ENCODE results near the gene MCTP1.

MCTP1 gene

GRCh38 chr5:94736498-94736897 is 548.4 kb downstream of the MCTP1 start:
- H3K9me3 ChIP-seq (ENCODE audit: low read depth, low read length), result no peaks in the 10 kb centered on the region
- no peak overlapping the region for H3K27ac ChIP-seq
- H3K36me3 ChIP-seq (ENCODE audit: insufficient read depth, low read length), result no peaks in the 10 kb centered on the region
- no peak for TF ChIP-seq FOXP2 (optimal IDR thresholded peaks at IDR 0.05; ENCODE audit: control extremely low read depth, extremely low read length, insufficient read depth)
- no peak for TF ChIP-seq EZH2 (IDR thresholded peaks at IDR 0.05)
- H3K9ac ChIP-seq (ENCODE audit: insufficient read length), result no peak overlapping the region
- no peak overlapping the region for H3K4me3 ChIP-seq
- DNase-seq (ENCODE audit: low read depth, low spot score), result no peak

GRCh38 chr5:94731471-94731870 is 553.4 kb downstream of the MCTP1 start:
- Histone ChIP-seq H3K36me3 (ENCODE audit: insufficient read depth, low read length) (no peaks in the 10 kb centered on the region), H3K4me3 (no peak overlapping the region), H3K9ac (ENCODE audit: insufficient read length) (no peak overlapping the region), H3K9me3 (ENCODE audit: low read depth, low read length) (no peaks in the 10 kb centered on the region), H3K27ac (no peak overlapping the region)
- no peak for DNase-seq (ENCODE audit: low read depth, low spot score)
- TF ChIP-seq EZH2 (IDR thresholded peaks at IDR 0.05) (no peak), FOXP2 (optimal IDR thresholded peaks at IDR 0.05; ENCODE audit: control extremely low read depth, extremely low read length, insufficient read depth) (no peak), POLR2AphosphoS5 (IDR thresholded peaks at IDR 0.05; ENCODE audit: borderline replicate concordance, low read depth, low read length) (no peak)

- no peaks in the 10 kb centered on the region for H3K36me3 ChIP-seq (ENCODE audit: insufficient read depth, low read length)
- no peak for DNase-seq (ENCODE audit: low read depth, low spot score)
- H3K27ac ChIP-seq, result no peak overlapping the region
- H3K4me3 ChIP-seq, result no peak overlapping the region
- H3K9me3 ChIP-seq (ENCODE audit: low read depth, low read length), result no peaks in the 10 kb centered on the region
- TF ChIP-seq EZH2 (IDR thresholded peaks at IDR 0.05), result no peak
- no peak for TF ChIP-seq FOXP2 (optimal IDR thresholded peaks at IDR 0.05; ENCODE audit: control extremely low read depth, extremely low read length, insufficient read depth)
- no peak for TF ChIP-seq POLR2AphosphoS5 (IDR thresholded peaks at IDR 0.05; ENCODE audit: borderline replicate concordance, low read depth, low read length)
- no peak overlapping the region for H3K9ac ChIP-seq (ENCODE audit: insufficient read length)
Measured at GRCh38 chr5:94725142-94725541, 559.8 kb downstream of the MCTP1 start.

GRCh38 chr5:94715768-94716167 is 569.1 kb downstream of the MCTP1 start:
- Histone ChIP-seq H3K9me3 (ENCODE audit: low read depth, low read length) (no peaks in the 10 kb centered on the region), H3K27ac (no peak overlapping the region), H3K4me3 (no peak overlapping the region), H3K9ac (ENCODE audit: insufficient read length) (no peak overlapping the region), H3K36me3 (ENCODE audit: insufficient read depth, low read length) (peaks cover 9% of the 10 kb centered on the region)
- TF ChIP-seq EZH2 (IDR thresholded peaks at IDR 0.05) (no peak), FOXP2 (optimal IDR thresholded peaks at IDR 0.05; ENCODE audit: control extremely low read depth, extremely low read length, insufficient read depth) (no peak), POLR2AphosphoS5 (IDR thresholded peaks at IDR 0.05; ENCODE audit: borderline replicate concordance, low read depth, low read length) (no peak)
- no peak for DNase-seq (ENCODE audit: low read depth, low spot score)

GRCh38 chr5:94711785-94712184 is 573.1 kb downstream of the MCTP1 start:
- DNase-seq (ENCODE audit: low read depth, low spot score), result no peak
- Histone ChIP-seq H3K36me3 (ENCODE audit: insufficient read depth, low read length) (peaks cover 26% of the 10 kb centered on the region), H3K4me3 (no peak overlapping the region), H3K27ac (no peak overlapping the region), H3K9ac (ENCODE audit: insufficient read length) (no peak overlapping the region), H3K9me3 (ENCODE audit: low read depth, low read length) (no peaks in the 10 kb centered on the region)
- TF ChIP-seq POLR2AphosphoS5 (IDR thresholded peaks at IDR 0.05; ENCODE audit: borderline replicate concordance, low read depth, low read length) (no peak), FOXP2 (optimal IDR thresholded peaks at IDR 0.05; ENCODE audit: control extremely low read depth, extremely low read length, insufficient read depth) (no peak), EZH2 (IDR thresholded peaks at IDR 0.05) (no peak)

GRCh38 chr5:94709277-94709676 is 575.6 kb downstream of the MCTP1 start:
- no peak for TF ChIP-seq EZH2 (IDR thresholded peaks at IDR 0.05)
- peaks cover 26% of the 10 kb centered on the region for H3K36me3 ChIP-seq (ENCODE audit: insufficient read depth, low read length)
- H3K9me3 ChIP-seq (ENCODE audit: low read depth, low read length), result no peaks in the 10 kb centered on the region
- no peak overlapping the region for H3K4me3 ChIP-seq
- no peak overlapping the region for H3K9ac ChIP-seq (ENCODE audit: insufficient read length)
- no peak for DNase-seq (ENCODE audit: low read depth, low spot score)
- no peak overlapping the region for H3K27ac ChIP-seq

GRCh38 chr5:94707359-94707758 is 577.5 kb downstream of the MCTP1 start:
- no peak overlapping the region for H3K9ac ChIP-seq (ENCODE audit: insufficient read length)
- no peak for TF ChIP-seq FOXP2 (optimal IDR thresholded peaks at IDR 0.05; ENCODE audit: control extremely low read depth, extremely low read length, insufficient read depth)
- TF ChIP-seq POLR2AphosphoS5 (IDR thresholded peaks at IDR 0.05; ENCODE audit: borderline replicate concordance, low read depth, low read length), result no peak
- TF ChIP-seq EZH2 (IDR thresholded peaks at IDR 0.05), result no peak
- H3K36me3 ChIP-seq (ENCODE audit: insufficient read depth, low read length), result peaks cover 32% of the 10 kb centered on the region
- no peak overlapping the region for H3K4me3 ChIP-seq
- no peak overlapping the region for H3K27ac ChIP-seq
- no peak for DNase-seq (ENCODE audit: low read depth, low spot score)
- no peaks in the 10 kb centered on the region for H3K9me3 ChIP-seq (ENCODE audit: low read depth, low read length)

- peak overlapping the region; percentile 12; the same call in 1 of the 2 replicates for H3K27ac ChIP-seq
- H3K9ac ChIP-seq (ENCODE audit: insufficient read length), result no peak overlapping the region
- no peak overlapping the region for H3K4me3 ChIP-seq
- no peaks in the 10 kb centered on the region for H3K9me3 ChIP-seq (ENCODE audit: low read depth, low read length)
- TF ChIP-seq EZH2 (IDR thresholded peaks at IDR 0.05) (no peak), FOXP2 (optimal IDR thresholded peaks at IDR 0.05; ENCODE audit: control extremely low read depth, extremely low read length, insufficient read depth) (no peak), POLR2AphosphoS5 (IDR thresholded peaks at IDR 0.05; ENCODE audit: borderline replicate concordance, low read depth, low read length) (no peak)
- DNase-seq (ENCODE audit: low read depth, low spot score), result no peak
- H3K36me3 ChIP-seq (ENCODE audit: insufficient read depth, low read length), result peaks cover 37% of the 10 kb centered on the region
Measured at GRCh38 chr5:94705427-94705826, 579.5 kb downstream of the MCTP1 start.

GRCh38 chr5:94702729-94703128 is 582.2 kb downstream of the MCTP1 start:
- TF ChIP-seq POLR2AphosphoS5 (IDR thresholded peaks at IDR 0.05; ENCODE audit: borderline replicate concordance, low read depth, low read length), result no peak
- no peak for TF ChIP-seq EZH2 (IDR thresholded peaks at IDR 0.05)
- no peak for TF ChIP-seq FOXP2 (optimal IDR thresholded peaks at IDR 0.05; ENCODE audit: control extremely low read depth, extremely low read length, insufficient read depth)

More at GRCh38 chr5:94702729-94703128, 582.2 kb downstream of the MCTP1 start:
- H3K9me3 ChIP-seq (ENCODE audit: low read depth, low read length), result no peaks in the 10 kb centered on the region
- no peak for DNase-seq (ENCODE audit: low read depth, low spot score)
- H3K27ac ChIP-seq, result no peak overlapping the region
- H3K36me3 ChIP-seq (ENCODE audit: insufficient read depth, low read length), result peaks cover 26% of the 10 kb centered on the region
- no peak overlapping the region for H3K4me3 ChIP-seq
- no peak overlapping the region for H3K9ac ChIP-seq (ENCODE audit: insufficient read length)
